Measurements from ENCODE around the gene RNF217. TPM values are rescaled to one million over a fixed set of nuclear protein-coding genes. Genes with fewer than 3 reads are reported as not detected.
A peak's percentile ranks its signal among the peaks of the same experiment; 100 is the strongest.

The RNF217 gene
- total RNA-seq, 1 experiment from 2014 or later = 12.2 TPM

GRCh38 chr6:125104425-125104824 lies 142.2 kb downstream of the RNF217 start:
- H3K9me3 Mint-ChIP-seq = peaks cover 10% of the 10 kb centered on the region
- peaks cover 29% of the 10 kb centered on the region for H3K4me1 Mint-ChIP-seq
- ChIA-PET POLR2A (interaction anchor here (0.8 kb wide), 1 partner anchor 142 kb away, joined by 4 read pairs; no protein-coding TSS in a partner anchor), CTCF (interaction anchor here (0.6 to 1.4 kb wide), 4 partner anchors 9 to 234 kb away, joined by 3 to 5 read pairs (median 4); partner anchors contain the start of gene TPD52L1)
- peaks cover 18% of the 10 kb centered on the region for H3K27me3 Mint-ChIP-seq (ENCODE audit: low read depth)
- DNase-seq (ENCODE audit: low spot score) (no peak), ATAC-seq (peak; percentile 47; the same call in 1 of the 2 replicates)
- H3K27ac Mint-ChIP-seq = peak overlapping the region; percentile 68
- H3K36me3 Mint-ChIP-seq = peaks cover 6% of the 10 kb centered on the region
- H3K4me3 Mint-ChIP-seq = no peak overlapping the region
- TF ChIP-seq ETV6 (CRISPR knock-in tag; IDR thresholded peaks at IDR 0.05) = no peak
- no peak for TF ChIP-seq MXD4 (CRISPR knock-in tag; IDR thresholded peaks at IDR 0.05; ENCODE audit: borderline replicate concordance)
- TF ChIP-seq ZNF138 (CRISPR knock-in tag; conservative IDR thresholded peaks at IDR 0.05) = no peak
- TF ChIP-seq KAT7 (CRISPR knock-in tag; IDR thresholded peaks at IDR 0.05; ENCODE audit: borderline replicate concordance) = no peak
- TF ChIP-seq NR1H2 (CRISPR knock-in tag; IDR thresholded peaks at IDR 0.05) = no peak
- no peak for TF ChIP-seq SOX15 (CRISPR knock-in tag; IDR thresholded peaks at IDR 0.05)
- TF ChIP-seq JUN (CRISPR knock-in tag; IDR thresholded peaks at IDR 0.05) = no peak
- no peak for TF ChIP-seq EMX1 (CRISPR knock-in tag; IDR thresholded peaks at IDR 0.05)
- TF ChIP-seq FOXJ3 (CRISPR knock-in tag; IDR thresholded peaks at IDR 0.05; ENCODE audit: borderline replicate concordance) = no peak
- TF ChIP-seq, protein P1, sequence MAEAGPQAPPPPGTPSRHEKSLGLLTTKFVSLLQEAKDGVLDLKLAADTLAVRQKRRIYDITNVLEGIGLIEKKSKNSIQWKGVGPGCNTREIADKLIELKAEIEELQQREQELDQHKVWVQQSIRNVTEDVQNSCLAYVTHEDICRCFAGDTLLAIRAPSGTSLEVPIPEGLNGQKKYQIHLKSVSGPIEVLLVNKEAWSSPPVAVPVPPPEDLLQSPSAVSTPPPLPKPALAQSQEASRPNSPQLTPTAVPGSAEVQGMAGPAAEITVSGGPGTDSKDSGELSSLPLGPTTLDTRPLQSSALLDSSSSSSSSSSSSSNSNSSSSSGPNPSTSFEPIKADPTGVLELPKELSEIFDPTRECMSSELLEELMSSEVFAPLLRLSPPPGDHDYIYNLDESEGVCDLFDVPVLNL (CRISPR knock-in tag; IDR thresholded peaks at IDR 0.05; ENCODE audit: borderline replicate concordance, low read depth) = no peak
- no peak for TF ChIP-seq NFE2L1 (CRISPR knock-in tag; IDR thresholded peaks at IDR 0.05)
- no peak for TF ChIP-seq GTF2I (CRISPR knock-in tag; conservative IDR thresholded peaks at IDR 0.05)
- no peak for TF ChIP-seq PRRX2 (CRISPR knock-in tag; IDR thresholded peaks at IDR 0.05)
- no peak for TF ChIP-seq PREB (CRISPR knock-in tag; IDR thresholded peaks at IDR 0.05; ENCODE audit: borderline replicate concordance)
- no peak for TF ChIP-seq ZNF423 (CRISPR knock-in tag; IDR thresholded peaks at IDR 0.05)
- no peak for TF ChIP-seq MYBL2 (CRISPR knock-in tag; IDR thresholded peaks at IDR 0.05)

- H3K9me3 Mint-ChIP-seq = peaks cover 36% of the 10 kb centered on the region
- no peak for TF ChIP-seq CREB1 (CRISPR knock-in tag; IDR thresholded peaks at IDR 0.05)
- no peak for TF ChIP-seq NFE2L1 (CRISPR knock-in tag; IDR thresholded peaks at IDR 0.05)
- TF ChIP-seq ZBTB21 (CRISPR knock-in tag; IDR thresholded peaks at IDR 0.05; ENCODE audit: borderline replicate concordance) = no peak
- no peak for TF ChIP-seq FOXK1 (CRISPR knock-in tag; IDR thresholded peaks at IDR 0.05)
- TF ChIP-seq NR1H2 (CRISPR knock-in tag; IDR thresholded peaks at IDR 0.05) = no peak
- TF ChIP-seq ZNF396 (CRISPR knock-in tag; IDR thresholded peaks at IDR 0.05; ENCODE audit: borderline replicate concordance) = no peak
- H3K4me3 Mint-ChIP-seq = no peak overlapping the region
- no peak overlapping the region for H3K27ac Mint-ChIP-seq
- CTCF ChIA-PET = no interaction called here
- POLR2A ChIA-PET = no interaction called here
- DNase-seq (ENCODE audit: low spot score) (no peak), ATAC-seq (no peak)
- H3K4me1 Mint-ChIP-seq = peaks cover 22% of the 10 kb centered on the region
- no peaks in the 10 kb centered on the region for H3K27me3 Mint-ChIP-seq (ENCODE audit: low read depth)
- H3K36me3 Mint-ChIP-seq = peaks cover 30% of the 10 kb centered on the region
These were observed 144.8 kb downstream of the RNF217 start for GRCh38 chr6:125107048-125107447.

GRCh38 chr6:125107896-125108295 lies 145.7 kb downstream of the RNF217 start:
- ChIA-PET POLR2A (no interaction called here), CTCF (no interaction called here)
- Mint-ChIP-seq H3K4me3 (no peak overlapping the region), H3K27me3 (ENCODE audit: low read depth) (no peaks in the 10 kb centered on the region), H3K36me3 (peaks cover 35% of the 10 kb centered on the region), H3K27ac (no peak overlapping the region), H3K4me1 (peaks cover 20% of the 10 kb centered on the region), H3K9me3 (peaks cover 42% of the 10 kb centered on the region)
- ATAC-seq (no peak), DNase-seq (ENCODE audit: low spot score) (no peak)
- no peak for TF ChIP-seq ATF1 (CRISPR knock-in tag; IDR thresholded peaks at IDR 0.05)
- TF ChIP-seq, protein P2, sequence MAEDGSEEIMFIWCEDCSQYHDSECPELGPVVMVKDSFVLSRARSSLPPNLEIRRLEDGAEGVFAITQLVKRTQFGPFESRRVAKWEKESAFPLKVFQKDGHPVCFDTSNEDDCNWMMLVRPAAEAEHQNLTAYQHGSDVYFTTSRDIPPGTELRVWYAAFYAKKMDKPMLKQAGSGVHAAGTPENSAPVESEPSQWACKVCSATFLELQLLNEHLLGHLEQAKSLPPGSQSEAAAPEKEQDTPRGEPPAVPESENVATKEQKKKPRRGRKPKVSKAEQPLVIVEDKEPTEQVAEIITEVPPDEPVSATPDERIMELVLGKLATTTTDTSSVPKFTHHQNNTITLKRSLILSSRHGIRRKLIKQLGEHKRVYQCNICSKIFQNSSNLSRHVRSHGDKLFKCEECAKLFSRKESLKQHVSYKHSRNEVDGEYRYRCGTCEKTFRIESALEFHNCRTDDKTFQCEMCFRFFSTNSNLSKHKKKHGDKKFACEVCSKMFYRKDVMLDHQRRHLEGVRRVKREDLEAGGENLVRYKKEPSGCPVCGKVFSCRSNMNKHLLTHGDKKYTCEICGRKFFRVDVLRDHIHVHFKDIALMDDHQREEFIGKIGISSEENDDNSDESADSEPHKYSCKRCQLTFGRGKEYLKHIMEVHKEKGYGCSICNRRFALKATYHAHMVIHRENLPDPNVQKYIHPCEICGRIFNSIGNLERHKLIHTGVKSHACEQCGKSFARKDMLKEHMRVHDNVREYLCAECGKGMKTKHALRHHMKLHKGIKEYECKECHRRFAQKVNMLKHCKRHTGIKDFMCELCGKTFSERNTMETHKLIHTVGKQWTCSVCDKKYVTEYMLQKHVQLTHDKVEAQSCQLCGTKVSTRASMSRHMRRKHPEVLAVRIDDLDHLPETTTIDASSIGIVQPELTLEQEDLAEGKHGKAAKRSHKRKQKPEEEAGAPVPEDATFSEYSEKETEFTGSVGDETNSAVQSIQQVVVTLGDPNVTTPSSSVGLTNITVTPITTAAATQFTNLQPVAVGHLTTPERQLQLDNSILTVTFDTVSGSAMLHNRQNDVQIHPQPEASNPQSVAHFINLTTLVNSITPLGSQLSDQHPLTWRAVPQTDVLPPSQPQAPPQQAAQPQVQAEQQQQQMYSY (CRISPR knock-in tag; IDR thresholded peaks at IDR 0.05) = no peak
- no peak for TF ChIP-seq ETV6 (CRISPR knock-in tag; IDR thresholded peaks at IDR 0.05)
- TF ChIP-seq EMX1 (CRISPR knock-in tag; IDR thresholded peaks at IDR 0.05) = no peak
- TF ChIP-seq ATF6 (CRISPR knock-in tag; IDR thresholded peaks at IDR 0.05) = no peak
- no peak for TF ChIP-seq NFATC4 (CRISPR knock-in tag; IDR thresholded peaks at IDR 0.05)

Data from WTC11 (cell line).